Stomach smooth muscle (tissue), 2 donors: ENCODE data around the gene ALX4.

Experiments used
- H3K27ac ChIP-seq: one replicate; pipeline ENCODE4 v1.7.0; 2013; ENCODE audit warnings: mild to moderate bottlenecking, low read length, inconsistent platforms
- H3K27me3 ChIP-seq, 2 donors: one replicate each; pipeline ENCODE4 v1.7.0; 2013; ENCODE audit warnings: low read length in 2 of 2; ENCODE audit not compliant: insufficient read depth in 2 of 2, control insufficient read depth in 1 of 2
- H3K36me3 ChIP-seq, 2 donors: one replicate each; pipeline ENCODE4 v1.7.0; 2013; ENCODE audit warnings: low read length in 2 of 2; ENCODE audit not compliant: control insufficient read depth in 2 of 2, insufficient read depth in 2 of 2
- H3K4me1 ChIP-seq: one replicate; pipeline ENCODE4 v1.7.0; 2013; ENCODE audit warnings: low read length; ENCODE audit not compliant: control insufficient read depth, insufficient read depth
- H3K4me3 ChIP-seq, 2 donors: one replicate each; pipeline ENCODE4 v1.7.0; 2013; ENCODE audit warnings: low read length in 2 of 2
- H3K9ac ChIP-seq, 2 donors: one replicate each; pipeline ENCODE4 v1.7.0; 2013; ENCODE audit warnings: low read length in 2 of 2, mild to moderate bottlenecking in 1 of 2
- H3K9me3 ChIP-seq, 2 donors: one replicate each; pipeline ENCODE4 v1.7.0; 2013; ENCODE audit warnings: low read length in 2 of 2; ENCODE audit not compliant: control insufficient read depth in 2 of 2
- donor health status: healthy.
- donor health status: Pancreatic carcinoma.

Gene ALX4

GRCh38 chr11:44235765-44236201 is 74.2 kb downstream of the ALX4 start:
- no peak overlapping the region for H3K4me3 ChIP-seq
- H3K36me3 ChIP-seq, result peaks cover 10 to 14% of the 10 kb centered on the region in 2 donors
- H3K27me3 ChIP-seq, result no peaks in the 10 kb centered on the region
- no peak overlapping the region for H3K9ac ChIP-seq
- no peak overlapping the region for H3K27ac ChIP-seq
- H3K4me1 ChIP-seq, result no peaks in the 10 kb centered on the region
- H3K9me3 ChIP-seq, result no peaks in the 10 kb centered on the region

GRCh38 chr11:44229624-44230023 is 80.3 kb downstream of the ALX4 start:
- Histone ChIP-seq H3K27me3 (no peaks in the 10 kb centered on the region), H3K36me3 (peaks cover 2% of the 10 kb centered on the region in 2 donors), H3K9me3 (no peaks in the 10 kb centered on the region), H3K27ac (no peak overlapping the region), H3K4me3 (no peak overlapping the region), H3K9ac (no peak overlapping the region), H3K4me1 (no peaks in the 10 kb centered on the region)

GRCh38 chr11:44229098-44229497 is 80.8 kb downstream of the ALX4 start:
- H3K27me3 ChIP-seq, result no peaks in the 10 kb centered on the region
- no peak overlapping the region for H3K9ac ChIP-seq
- H3K4me3 ChIP-seq, result no peak overlapping the region
- H3K9me3 ChIP-seq, result no peaks in the 10 kb centered on the region
- H3K27ac ChIP-seq, result no peak overlapping the region
- no peaks in the 10 kb centered on the region for H3K4me1 ChIP-seq
- peaks cover 0 to 2% of the 10 kb centered on the region in 2 donors for H3K36me3 ChIP-seq

GRCh38 chr11:44228379-44228778 is 81.6 kb downstream of the ALX4 start:
- Histone ChIP-seq H3K27me3 (no peaks in the 10 kb centered on the region), H3K27ac (no peak overlapping the region), H3K9ac (no peak overlapping the region), H3K4me1 (no peaks in the 10 kb centered on the region), H3K4me3 (no peak overlapping the region), H3K36me3 (peaks cover 0 to 2% of the 10 kb centered on the region in 2 donors), H3K9me3 (no peaks in the 10 kb centered on the region)

GRCh38 chr11:44226945-44227344 is 83.0 kb downstream of the ALX4 start:
- Histone ChIP-seq H3K36me3 (peaks cover 0 to 2% of the 10 kb centered on the region in 2 donors), H3K27me3 (no peaks in the 10 kb centered on the region), H3K9me3 (no peaks in the 10 kb centered on the region), H3K4me1 (no peaks in the 10 kb centered on the region), H3K27ac (no peak overlapping the region), H3K4me3 (no peak overlapping the region), H3K9ac (no peak overlapping the region)

GRCh38 chr11:44226490-44226889 is 83.4 kb downstream of the ALX4 start:
- peaks cover 0 to 2% of the 10 kb centered on the region in 2 donors for H3K36me3 ChIP-seq
- H3K27me3 ChIP-seq, result no peaks in the 10 kb centered on the region
- no peak overlapping the region for H3K9ac ChIP-seq
- no peaks in the 10 kb centered on the region for H3K4me1 ChIP-seq
- no peak overlapping the region for H3K4me3 ChIP-seq
- H3K27ac ChIP-seq, result no peak overlapping the region
- no peaks in the 10 kb centered on the region for H3K9me3 ChIP-seq

- Histone ChIP-seq H3K4me1 (no peaks in the 10 kb centered on the region), H3K9me3 (no peaks in the 10 kb centered on the region), H3K27ac (no peak overlapping the region), H3K27me3 (no peaks in the 10 kb centered on the region), H3K36me3 (peaks cover 0 to 3% of the 10 kb centered on the region in 2 donors), H3K4me3 (no peak overlapping the region), H3K9ac (no peak overlapping the region)
Observed at GRCh38 chr11:44224867-44225501, 85.0 kb downstream of the ALX4 start.

- peaks cover 0 to 2% of the 10 kb centered on the region in 2 donors for H3K36me3 ChIP-seq
- no peaks in the 10 kb centered on the region for H3K4me1 ChIP-seq
- H3K27ac ChIP-seq, result no peak overlapping the region
- H3K9me3 ChIP-seq, result no peaks in the 10 kb centered on the region
- no peaks in the 10 kb centered on the region for H3K27me3 ChIP-seq
- no peak overlapping the region for H3K4me3 ChIP-seq
- H3K9ac ChIP-seq, result no peak overlapping the region
Observed at GRCh38 chr11:44223238-44223637, 86.7 kb downstream of the ALX4 start.

- Histone ChIP-seq H3K27me3 (no peaks in the 10 kb centered on the region), H3K27ac (no peak overlapping the region), H3K4me1 (no peaks in the 10 kb centered on the region), H3K9me3 (no peaks in the 10 kb centered on the region), H3K36me3 (peaks cover 0 to 2% of the 10 kb centered on the region in 2 donors), H3K9ac (no peak overlapping the region), H3K4me3 (no peak overlapping the region)
Observed at GRCh38 chr11:44221992-44222391, 87.9 kb downstream of the ALX4 start.

- no peak overlapping the region for H3K9ac ChIP-seq
- H3K4me3 ChIP-seq, result no peak overlapping the region
- H3K27me3 ChIP-seq, result no peaks in the 10 kb centered on the region
- H3K36me3 ChIP-seq, result peaks cover 0 to 2% of the 10 kb centered on the region in 2 donors
- H3K9me3 ChIP-seq, result no peaks in the 10 kb centered on the region
- no peaks in the 10 kb centered on the region for H3K4me1 ChIP-seq
- no peak overlapping the region for H3K27ac ChIP-seq
Observed at GRCh38 chr11:44221456-44221855, 88.5 kb downstream of the ALX4 start.
